Stimulated activated CD4-positive, alpha-beta T cell treated with anti-CD3 and anti-CD28 coated beads, Interleukin-1b, Interleukin-23, amount 100 ng/mL, for 24 hours (primary cell): ENCODE results near the gene CRIM1.

ENCODE experiments used
- DNase-seq, 4 experiments: peaks; one replicate each; pipeline ENCODE4 v3.0.0-alpha.2; 2020; ENCODE audit warnings: low read depth in 4 of 4, low spot score in 1 of 4

The CRIM1 gene

GRCh38 chr2:36480028-36480427, 124.5 kb downstream of the CRIM1 start:
- DNase-seq, result no peak

- DNase-seq, result no peak
Observed at GRCh38 chr2:36480636-36481035, 125.1 kb downstream of the CRIM1 start.

GRCh38 chr2:36481709-36482108, 126.1 kb downstream of the CRIM1 start:
- DNase-seq, result no peak

- no peak for DNase-seq
Observed at GRCh38 chr2:36482576-36483214, 127.1 kb downstream of the CRIM1 start.

- DNase-seq, result no peak
Observed at GRCh38 chr2:36483290-36483689, 127.7 kb downstream of the CRIM1 start.

- no peak for DNase-seq
Observed at GRCh38 chr2:36484454-36484853, 128.9 kb downstream of the CRIM1 start.

- no peak for DNase-seq
Observed at GRCh38 chr2:36485521-36485920, 129.9 kb downstream of the CRIM1 start.

- no peak for DNase-seq
Observed at GRCh38 chr2:36486521-36487044, 131.0 kb downstream of the CRIM1 start.

- no peak for DNase-seq
Observed at GRCh38 chr2:36487947-36488346, 132.4 kb downstream of the CRIM1 start.

- no peak for DNase-seq
Observed at GRCh38 chr2:36489281-36489680, 133.7 kb downstream of the CRIM1 start.

- DNase-seq, result no peak
Observed at GRCh38 chr2:36490749-36491148, 135.2 kb downstream of the CRIM1 start.

GRCh38 chr2:36492216-36492945, 136.8 kb downstream of the CRIM1 start:
- DNase-seq, result no peak

- no peak for DNase-seq
Observed at GRCh38 chr2:36493306-36493705, 137.7 kb downstream of the CRIM1 start.

GRCh38 chr2:36497570-36498163, 142.1 kb downstream of the CRIM1 start:
- no peak for DNase-seq

- DNase-seq, result no peak
Observed at GRCh38 chr2:36499128-36499820, 143.7 kb downstream of the CRIM1 start.

GRCh38 chr2:36500072-36500471, 144.5 kb downstream of the CRIM1 start:
- no peak for DNase-seq

- DNase-seq, result no peak
Observed at GRCh38 chr2:36502081-36502480, 146.5 kb downstream of the CRIM1 start.

- DNase-seq, result peak in 3 of 4 experiments; percentile 2 to 8 (median 5)
Observed at GRCh38 chr2:36507408-36507812, 151.8 kb downstream of the CRIM1 start.

- DNase-seq, result no peak
Observed at GRCh38 chr2:36509075-36509474, 153.5 kb downstream of the CRIM1 start.

GRCh38 chr2:36511858-36512603, 156.5 kb downstream of the CRIM1 start:
- DNase-seq, result no peak

GRCh38 chr2:36512705-36513104, 157.1 kb downstream of the CRIM1 start:
- DNase-seq, result no peak
